SU-DHL-6 (cell line): ENCODE results near the gene ERP27.

Experiments
- CTCF ChIP-seq: fragments of 200-600 bp; sonication (generic); IDR thresholded peaks from one replicate; pipeline ENCODE4 v1.5.1; 2017; ENCODE audit warnings: antibody characterized with exemption, mild to moderate bottlenecking, low read length, moderate library complexity; ENCODE audit not compliant: insufficient read depth, poor library complexity, severe bottlenecking
- EZH2phosphoT487 ChIP-seq: fragments of 200-600 bp; sonication (generic), shearing (Covaris generic); conservative IDR thresholded peaks from 2 replicates; pipeline ENCODE4 v1.6.1; 2018; ENCODE audit warnings: mild to moderate bottlenecking, antibody characterized with exemption, low read length, moderate library complexity, mixed read lengths

DNA sequence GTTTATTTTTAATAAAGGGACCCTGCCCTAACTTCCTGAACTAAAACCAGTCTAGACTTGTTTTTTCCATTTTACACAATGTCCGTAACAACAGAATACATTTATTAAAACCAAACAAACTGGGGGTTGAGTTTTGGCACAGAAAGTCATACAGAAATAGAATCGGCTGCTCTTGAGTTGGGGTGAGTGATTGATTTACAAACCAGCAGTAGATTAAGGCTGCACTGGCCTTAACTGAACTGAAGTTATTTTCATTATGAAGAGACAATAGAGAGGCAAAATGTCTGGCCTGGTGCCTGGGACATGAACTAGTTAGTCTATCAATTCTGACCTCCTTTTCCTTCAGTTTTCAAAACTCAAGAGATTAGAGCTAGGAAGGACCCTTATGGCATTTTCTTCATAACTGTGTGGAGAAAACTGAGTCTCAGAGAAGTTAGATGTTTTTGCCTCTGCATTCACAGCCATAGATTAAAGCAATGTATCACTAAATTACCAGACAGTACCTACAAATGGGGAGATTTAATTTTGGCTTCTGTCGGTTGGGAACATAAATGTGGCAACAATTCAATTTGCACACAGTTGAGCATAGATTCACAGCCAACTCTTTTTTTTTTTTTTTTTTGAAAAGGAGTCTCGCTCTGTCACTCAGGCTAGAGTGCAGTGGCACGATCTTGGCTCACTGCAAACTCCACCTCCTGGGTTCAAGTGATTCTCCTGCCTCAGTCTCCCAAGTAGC lies 32.9 kb downstream of the ERP27 start:
- no peak for TF ChIP-seq CTCF
- no peak for TF ChIP-seq EZH2phosphoT487
